ENCODE measurements around the gene EWSR1. TPM values are rescaled to one million over a fixed set of nuclear protein-coding genes. Genes with fewer than 3 reads are reported as not detected.

Gene EWSR1
- polyA plus RNA-seq, 6 donors from 2014 or later = 175 to 252 (median 194) TPM

DNA sequence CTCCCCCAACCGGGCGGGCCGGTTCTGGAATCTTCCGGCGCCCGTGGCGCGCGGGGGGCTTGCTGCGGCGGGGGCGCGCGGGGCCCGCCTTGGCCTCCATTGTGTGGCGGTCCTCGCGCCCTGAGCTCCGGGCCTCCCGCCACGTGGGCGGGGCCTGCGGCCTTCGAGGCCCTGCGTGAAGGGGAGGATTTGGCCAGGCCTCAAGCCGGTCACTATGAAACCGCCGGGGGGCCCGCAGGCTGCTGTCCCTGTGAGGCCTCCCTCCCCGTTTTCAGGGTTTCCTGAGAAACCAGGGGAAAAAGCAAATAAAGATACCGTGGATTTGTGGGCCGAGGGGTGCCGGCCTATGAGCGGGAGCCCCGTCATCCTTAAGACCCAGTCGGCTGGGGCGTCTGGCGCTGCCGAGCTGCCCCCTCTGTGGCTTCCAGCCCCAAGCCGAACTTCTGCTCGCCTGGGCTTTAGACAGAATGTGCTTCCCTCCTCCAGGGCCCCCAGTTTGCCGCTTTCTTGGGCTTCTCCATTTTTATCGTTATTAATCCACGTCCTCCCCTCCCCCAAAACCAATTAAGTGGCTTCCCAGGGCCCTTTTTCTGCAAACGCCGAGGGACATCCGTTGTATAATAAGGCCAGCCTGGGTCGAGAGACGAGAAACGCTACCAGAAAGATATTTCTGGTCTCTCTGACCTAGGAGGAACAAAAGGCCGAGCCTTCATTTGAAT lies 602 bp downstream of the EWSR1 start:
- ATAC-seq (ENCODE audit: low read depth in 2 of 2) (peak; percentile 13 to 15), DNase-seq (no peak)
- Mint-ChIP-seq H3K4me3 (peak overlapping the region; percentile 89 to 100 (median 97)), H3K36me3 (peaks cover 0 to 8% of the 10 kb centered on the region in 2 donors), H3K27ac (peak overlapping the region; percentile 97 to 100 (median 99)), H3K27me3 (no peaks in the 10 kb centered on the region), H3K4me1 (peaks cover 44 to 59% (median 58%) of the 10 kb centered on the region in 3 donors), H3K9me3 (peaks cover 0 to 3% (median 0%) of the 10 kb centered on the region in 7 donors)

DNA sequence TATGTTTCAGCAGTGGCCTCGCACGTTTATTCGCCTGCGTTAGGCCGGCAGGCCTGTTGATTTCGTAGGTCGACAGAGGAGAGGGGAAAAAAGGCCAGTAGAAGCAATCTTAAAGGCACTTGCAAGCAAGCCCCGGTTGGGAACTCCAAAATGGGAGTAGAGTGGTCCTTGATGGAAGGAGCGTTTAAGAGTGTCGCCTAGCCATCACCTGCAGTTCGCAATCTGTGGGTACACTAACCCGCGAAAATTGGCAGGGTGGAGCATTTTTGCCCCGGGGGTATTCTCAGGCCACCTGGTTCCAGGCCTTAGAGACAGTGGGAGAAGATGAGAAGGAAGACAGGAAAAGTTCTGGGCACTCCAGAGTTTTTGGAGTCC lies 1.1 kb downstream of the EWSR1 start:
- DNase-seq = no peak
- Mint-ChIP-seq H3K36me3 (peaks cover 0 to 10% of the 10 kb centered on the region in 2 donors), H3K9me3 (peaks cover 0 to 3% (median 0%) of the 10 kb centered on the region in 7 donors), H3K27ac (peak overlapping the region in 5 of 6 donors; percentile 76 to 97 (median 95)), H3K4me3 (peak overlapping the region; percentile 89 to 100 (median 97)), H3K27me3 (no peaks in the 10 kb centered on the region), H3K4me1 (peaks cover 46 to 61% (median 58%) of the 10 kb centered on the region in 3 donors)
- no peak for ATAC-seq (ENCODE audit: low read depth in 2 of 2)

DNA sequence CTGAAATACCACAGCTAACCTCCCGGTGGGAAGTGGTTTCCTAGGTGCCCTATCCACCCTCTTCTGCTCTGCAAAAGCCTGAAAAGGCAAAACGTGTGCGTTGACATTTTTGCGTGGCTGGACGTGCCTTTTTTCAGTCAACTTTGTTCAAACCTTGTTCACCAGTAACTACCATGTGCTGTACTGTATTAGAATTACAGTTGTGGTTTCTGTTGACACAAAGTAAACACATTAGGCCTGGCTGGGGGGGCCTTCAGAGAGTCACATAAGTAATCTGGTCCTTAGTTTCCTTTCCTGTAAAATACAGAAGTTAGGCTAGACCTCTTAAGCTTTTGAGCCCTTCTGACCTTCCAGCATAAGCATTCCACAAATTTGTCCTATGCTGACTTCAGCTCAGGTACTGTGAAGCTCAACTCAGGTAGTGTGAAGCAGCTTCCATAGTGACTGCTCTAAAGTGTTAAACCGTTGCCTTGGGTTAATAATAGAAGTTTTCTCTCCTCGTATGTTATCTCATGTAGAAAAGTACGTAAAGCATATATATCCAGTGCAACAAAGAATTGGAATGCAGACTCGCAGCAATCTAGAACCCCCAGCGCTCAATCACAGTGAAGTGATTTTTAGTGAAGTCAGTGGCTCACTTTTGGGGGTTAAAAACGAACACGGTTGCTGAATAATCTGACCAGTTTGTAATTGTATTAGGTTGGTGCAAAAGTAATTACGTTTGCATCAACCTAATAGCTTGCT lies 1.8 kb downstream of the EWSR1 start:
- ATAC-seq (ENCODE audit: low read depth in 2 of 2) = no peak
- no peak for DNase-seq
- Mint-ChIP-seq H3K9me3 (peaks cover 0 to 3% (median 0%) of the 10 kb centered on the region in 7 donors), H3K36me3 (peaks cover 0 to 16% of the 10 kb centered on the region in 2 donors), H3K27me3 (no peaks in the 10 kb centered on the region), H3K27ac (peak overlapping the region; percentile 7 to 97 (median 66)), H3K4me1 (peaks cover 52 to 68% (median 61%) of the 10 kb centered on the region in 3 donors), H3K4me3 (peak overlapping the region; percentile 89 to 100 (median 97))

DNA sequence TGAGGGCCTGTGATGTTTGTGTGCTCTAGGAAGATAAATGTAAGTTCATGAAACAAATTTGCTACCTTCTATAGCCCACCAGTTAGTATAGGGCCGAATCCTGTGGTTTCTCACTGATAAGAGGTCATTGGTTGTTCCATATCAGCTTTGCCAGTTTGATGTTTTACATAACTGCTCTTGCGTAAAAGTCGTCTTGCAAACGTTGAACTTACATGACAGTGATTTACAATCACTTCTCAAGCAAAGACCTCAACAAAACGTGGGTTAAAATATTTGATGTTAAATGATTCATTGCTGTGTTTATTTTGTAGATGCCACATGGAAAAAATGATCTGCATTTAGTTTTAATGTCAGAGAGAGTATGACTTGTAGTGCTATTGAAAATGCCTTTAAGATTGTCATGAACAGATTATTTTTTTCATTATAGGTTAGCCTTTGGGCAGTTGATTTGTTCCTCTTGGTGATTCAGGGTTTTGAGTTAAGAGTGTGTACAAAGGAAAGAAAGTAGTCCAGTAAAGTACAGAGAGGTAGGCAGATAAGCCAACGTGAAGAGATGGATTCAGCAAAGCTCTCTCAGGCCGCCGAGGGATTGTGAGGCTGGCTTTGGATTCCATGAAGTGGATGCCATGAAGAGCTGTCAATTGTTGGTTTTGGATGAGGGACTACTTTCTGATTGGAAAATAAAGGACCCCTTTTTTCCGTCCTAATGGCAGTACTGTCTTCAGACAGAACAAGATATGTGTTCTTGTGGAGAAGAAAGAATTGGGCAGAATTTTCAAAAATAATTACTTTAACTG lies 2.6 kb downstream of the EWSR1 start:
- DNase-seq (no peak), ATAC-seq (ENCODE audit: low read depth in 2 of 2) (no peak)
- peaks cover 0 to 16% of the 10 kb centered on the region in 2 donors for H3K36me3 Mint-ChIP-seq
- peaks cover 52 to 72% (median 65%) of the 10 kb centered on the region in 3 donors for H3K4me1 Mint-ChIP-seq
- peak overlapping the region; percentile 89 to 100 (median 97) for H3K4me3 Mint-ChIP-seq
- H3K27me3 Mint-ChIP-seq = no peaks in the 10 kb centered on the region
- H3K27ac Mint-ChIP-seq = peak overlapping the region in 5 of 6 donors; percentile 3 to 97 (median 61)
- H3K9me3 Mint-ChIP-seq = peaks cover 0 to 3% (median 0%) of the 10 kb centered on the region in 7 donors

DNA sequence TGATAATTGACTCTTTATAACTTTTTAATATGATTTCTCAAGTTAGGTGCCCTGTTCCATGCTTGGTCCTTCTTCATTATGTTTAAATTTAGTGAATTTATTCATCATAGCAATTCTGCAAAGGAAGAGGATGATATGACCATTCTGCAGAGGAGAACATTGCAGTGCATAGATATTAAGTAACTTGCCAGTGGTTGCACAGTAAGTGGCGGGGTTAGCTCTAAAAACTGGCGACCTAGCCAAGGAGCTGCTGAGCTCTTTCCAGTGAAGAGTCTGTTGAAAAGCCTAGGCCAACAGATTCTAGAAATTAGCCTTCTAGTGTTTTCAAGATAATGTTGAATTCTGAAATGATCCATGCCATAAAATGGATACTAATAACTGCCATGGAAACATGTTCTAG lies 4.6 kb downstream of the EWSR1 start:
- Mint-ChIP-seq H3K4me1 (peaks cover 52 to 71% (median 68%) of the 10 kb centered on the region in 3 donors), H3K9me3 (peaks cover 0 to 3% (median 0%) of the 10 kb centered on the region in 7 donors), H3K27me3 (no peaks in the 10 kb centered on the region), H3K4me3 (peak overlapping the region in 2 of 8 donors; percentile 40 to 97), H3K27ac (no peak overlapping the region), H3K36me3 (peaks cover 2 to 16% of the 10 kb centered on the region in 2 donors)
- DNase-seq = no peak
- no peak for ATAC-seq (ENCODE audit: low read depth in 2 of 2)

DNA sequence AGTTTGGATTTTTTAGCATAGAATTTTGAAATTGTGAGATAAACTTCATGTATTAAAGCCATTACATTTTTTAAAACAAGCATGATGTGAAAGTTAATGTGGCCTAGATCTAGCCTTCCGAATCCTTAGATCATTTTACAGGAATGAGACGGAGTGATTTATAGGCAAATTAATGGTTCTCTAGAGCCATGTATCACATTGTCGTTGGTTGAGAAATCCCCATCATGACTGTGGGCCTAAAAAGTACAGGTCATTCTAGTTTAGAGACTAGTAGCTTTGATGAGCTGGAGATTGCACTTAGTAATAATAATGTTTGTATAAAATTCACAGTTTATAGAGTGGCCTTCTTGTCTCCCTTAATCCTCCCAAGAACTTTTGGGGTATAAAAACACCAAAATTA lies 7.1 kb downstream of the EWSR1 start:
- peaks cover 46 to 66% (median 54%) of the 10 kb centered on the region in 3 donors for H3K4me1 Mint-ChIP-seq
- ATAC-seq (ENCODE audit: low read depth in 2 of 2) (no peak), DNase-seq (no peak)
- no peaks in the 10 kb centered on the region for H3K27me3 Mint-ChIP-seq
- peaks cover 12 to 17% of the 10 kb centered on the region in 2 donors for H3K36me3 Mint-ChIP-seq
- H3K9me3 Mint-ChIP-seq = no peaks in the 10 kb centered on the region
- no peak overlapping the region for H3K4me3 Mint-ChIP-seq
- peak overlapping the region in 1 of 6 donors; percentile 34 for H3K27ac Mint-ChIP-seq

DNA sequence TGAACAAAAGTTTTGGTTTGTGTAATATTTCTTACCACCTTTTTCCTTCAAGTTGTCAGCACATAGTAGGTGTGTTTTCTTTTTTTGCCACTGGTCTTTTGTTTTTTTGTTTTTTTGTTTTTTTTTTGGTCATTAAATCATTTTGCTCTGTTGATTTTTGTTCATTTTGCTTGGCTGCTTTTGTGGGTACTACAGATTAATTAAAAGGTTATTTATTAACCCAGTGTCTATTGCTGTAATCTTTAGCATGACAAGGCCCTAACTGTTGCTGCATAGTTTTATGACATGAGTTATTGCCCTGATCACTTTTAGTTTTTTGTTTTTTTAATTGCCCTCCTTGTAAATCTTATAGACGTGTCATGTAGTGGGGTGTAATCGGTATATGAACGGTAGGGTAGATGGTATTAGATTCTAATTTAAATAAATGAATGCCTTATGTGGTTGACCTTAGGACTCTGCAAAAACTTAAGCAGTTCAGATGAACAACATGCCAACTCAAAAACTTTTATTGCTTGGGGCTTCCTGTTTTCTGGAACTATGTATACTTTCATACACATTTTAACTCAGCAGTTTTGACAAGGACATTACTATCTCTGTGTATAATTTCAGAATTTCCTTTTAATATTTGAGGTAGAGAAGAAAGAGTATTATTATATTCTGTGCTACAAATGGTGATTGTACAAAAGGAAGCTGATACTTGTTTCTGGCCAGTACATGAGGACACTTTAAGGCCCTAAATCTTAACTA lies 7.9 kb downstream of the EWSR1 start:
- Mint-ChIP-seq H3K4me3 (no peak overlapping the region), H3K36me3 (peaks cover 12 to 17% of the 10 kb centered on the region in 2 donors), H3K4me1 (peaks cover 38 to 59% (median 46%) of the 10 kb centered on the region in 3 donors), H3K27ac (peak overlapping the region in 3 of 6 donors; percentile 35 to 38 (median 35)), H3K9me3 (no peaks in the 10 kb centered on the region), H3K27me3 (no peaks in the 10 kb centered on the region)
- no peak for ATAC-seq (ENCODE audit: low read depth in 2 of 2)
- DNase-seq = no peak

DNA sequence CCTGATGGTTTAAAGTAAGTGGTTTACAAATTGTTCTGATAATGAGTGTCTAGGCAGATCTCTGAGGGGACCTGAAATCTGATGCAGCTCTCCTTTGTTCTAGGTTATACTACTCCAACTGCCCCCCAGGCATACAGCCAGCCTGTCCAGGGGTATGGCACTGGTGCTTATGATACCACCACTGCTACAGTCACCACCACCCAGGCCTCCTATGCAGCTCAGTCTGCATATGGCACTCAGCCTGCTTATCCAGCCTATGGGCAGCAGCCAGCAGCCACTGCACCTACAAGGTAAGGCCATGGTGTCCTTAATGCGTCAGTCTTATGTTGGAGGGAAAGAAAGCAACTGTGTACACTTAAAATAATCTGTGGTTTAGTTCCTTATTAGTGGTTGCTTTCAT lies 9.9 kb downstream of the EWSR1 start:
- no peak for DNase-seq
- Mint-ChIP-seq H3K4me3 (no peak overlapping the region), H3K9me3 (no peaks in the 10 kb centered on the region), H3K4me1 (peaks cover 30 to 49% (median 30%) of the 10 kb centered on the region in 3 donors), H3K27ac (peak overlapping the region in 1 of 6 donors; percentile 18), H3K36me3 (peaks cover 17 to 18% of the 10 kb centered on the region in 2 donors), H3K27me3 (no peaks in the 10 kb centered on the region)
- ATAC-seq (ENCODE audit: low read depth in 2 of 2) = no peak

DNA sequence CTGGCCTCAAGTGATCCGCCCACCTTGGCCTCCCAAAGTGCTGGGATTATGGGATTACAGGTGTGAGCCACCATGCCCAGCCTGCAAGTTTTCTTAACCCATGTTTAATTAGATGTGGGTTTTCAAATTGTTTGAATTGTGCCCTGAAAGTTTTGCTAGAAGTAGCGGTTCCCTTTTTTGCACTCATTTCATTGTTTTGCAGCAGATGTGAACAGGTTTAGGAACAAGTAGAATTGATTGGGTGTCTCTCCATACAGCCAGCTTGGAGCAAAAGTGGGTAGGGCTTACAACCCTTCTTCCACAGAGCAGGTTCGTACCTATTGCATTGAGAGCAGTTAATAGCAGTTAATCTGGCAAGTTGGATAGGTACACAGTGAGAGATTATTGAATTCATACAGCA lies 16.1 kb downstream of the EWSR1 start:
- no peaks in the 10 kb centered on the region for H3K9me3 Mint-ChIP-seq
- no peaks in the 10 kb centered on the region for H3K27me3 Mint-ChIP-seq
- H3K4me3 Mint-ChIP-seq = no peak overlapping the region
- ATAC-seq (ENCODE audit: low read depth in 2 of 2) = no peak
- no peak for DNase-seq
- H3K27ac Mint-ChIP-seq = no peak overlapping the region
- H3K36me3 Mint-ChIP-seq = peaks cover 14 to 20% of the 10 kb centered on the region in 2 donors
- peaks cover 3 to 16% (median 11%) of the 10 kb centered on the region in 3 donors for H3K4me1 Mint-ChIP-seq

DNA sequence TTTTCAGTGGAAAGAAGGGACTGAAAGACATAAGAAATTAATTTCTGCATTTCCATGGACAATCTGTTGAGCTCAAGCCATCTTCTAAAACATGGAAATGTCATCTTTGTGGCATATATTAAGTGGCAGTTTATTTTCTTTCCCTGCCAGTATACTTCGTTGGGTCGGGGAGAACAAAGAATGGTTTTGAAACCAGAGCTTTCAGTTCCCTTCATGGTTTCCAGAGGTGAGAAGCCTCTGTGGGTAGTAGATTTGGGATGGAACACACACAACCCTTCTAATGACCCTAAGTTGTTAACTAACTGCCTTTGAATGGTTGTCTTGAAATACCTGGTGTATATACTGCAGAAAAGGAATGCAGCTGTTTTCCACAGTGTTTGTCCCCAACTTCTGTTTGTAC lies 20.8 kb downstream of the EWSR1 start:
- ATAC-seq (ENCODE audit: low read depth in 2 of 2) (no peak), DNase-seq (no peak)
- Mint-ChIP-seq H3K4me3 (no peak overlapping the region), H3K4me1 (peaks cover 0 to 9% (median 5%) of the 10 kb centered on the region in 3 donors), H3K36me3 (peaks cover 26 to 40% of the 10 kb centered on the region in 2 donors), H3K27ac (no peak overlapping the region), H3K9me3 (no peaks in the 10 kb centered on the region), H3K27me3 (no peaks in the 10 kb centered on the region)

DNA sequence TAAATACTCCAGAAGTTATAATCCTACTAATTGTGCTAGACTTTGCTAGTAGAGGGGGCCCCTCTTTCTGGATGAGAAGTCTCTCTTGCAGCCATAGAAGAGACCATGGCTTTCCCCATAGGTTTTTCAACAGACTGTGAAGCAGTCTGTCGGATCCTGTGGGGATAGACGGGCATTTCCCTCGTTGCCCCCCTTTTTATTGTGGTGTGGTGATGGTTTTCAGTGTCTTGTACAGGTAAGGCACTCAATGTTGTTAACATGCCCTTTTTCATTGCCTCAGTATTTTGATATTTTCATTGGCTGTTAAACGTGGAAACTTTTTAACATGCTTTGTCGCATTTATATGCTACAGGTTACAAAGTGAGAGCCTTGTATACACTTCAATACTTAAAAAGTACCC lies 22.0 kb downstream of the EWSR1 start:
- Mint-ChIP-seq H3K27ac (no peak overlapping the region), H3K4me3 (no peak overlapping the region), H3K9me3 (no peaks in the 10 kb centered on the region), H3K36me3 (peaks cover 26 to 40% of the 10 kb centered on the region in 2 donors), H3K4me1 (peaks cover 0 to 9% (median 5%) of the 10 kb centered on the region in 3 donors), H3K27me3 (no peaks in the 10 kb centered on the region)
- no peak for ATAC-seq (ENCODE audit: low read depth in 2 of 2)
- no peak for DNase-seq

DNA sequence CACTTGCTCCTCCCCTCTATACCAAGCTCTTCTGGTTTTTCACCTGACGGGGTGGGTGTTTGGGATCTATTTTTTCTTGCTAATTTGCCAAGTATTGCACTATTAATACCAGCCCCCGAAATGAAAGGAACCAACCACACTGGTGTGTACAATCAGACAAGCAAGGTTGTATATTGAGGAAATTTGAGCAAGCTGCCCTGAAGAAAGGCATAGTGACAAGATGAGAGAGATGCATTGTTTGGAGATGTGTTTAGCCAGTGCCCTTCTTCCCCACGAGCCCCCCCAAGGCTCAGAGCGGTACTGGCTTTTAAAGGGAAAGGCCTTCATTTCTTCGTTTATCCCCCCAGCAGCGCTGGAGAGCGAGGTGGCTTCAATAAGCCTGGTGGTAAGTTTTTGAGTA lies 23.1 kb downstream of the EWSR1 start:
- H3K4me1 Mint-ChIP-seq = peaks cover 0 to 9% (median 5%) of the 10 kb centered on the region in 3 donors
- ATAC-seq (ENCODE audit: low read depth in 2 of 2) = no peak
- H3K9me3 Mint-ChIP-seq = no peaks in the 10 kb centered on the region
- H3K27ac Mint-ChIP-seq = peak overlapping the region in 1 of 6 donors; percentile 57
- H3K27me3 Mint-ChIP-seq = no peaks in the 10 kb centered on the region
- peaks cover 31 to 40% of the 10 kb centered on the region in 2 donors for H3K36me3 Mint-ChIP-seq
- no peak for DNase-seq
- H3K4me3 Mint-ChIP-seq = no peak overlapping the region
